Inflammatory macrophage (primary cell): ENCODE results near the gene OXLD1.
"Not testable (repeated sequence)": the region's sequence is repeated elsewhere in the genome, so short reads cannot be mapped to it uniquely, and the experiment has no call there.

ENCODE experiments used
- DNase-seq, 2 donors: peaks; one replicate each; pipeline ENCODE4 v3.0.0-alpha.2; 2020 to 2022

Gene OXLD1

DNA sequence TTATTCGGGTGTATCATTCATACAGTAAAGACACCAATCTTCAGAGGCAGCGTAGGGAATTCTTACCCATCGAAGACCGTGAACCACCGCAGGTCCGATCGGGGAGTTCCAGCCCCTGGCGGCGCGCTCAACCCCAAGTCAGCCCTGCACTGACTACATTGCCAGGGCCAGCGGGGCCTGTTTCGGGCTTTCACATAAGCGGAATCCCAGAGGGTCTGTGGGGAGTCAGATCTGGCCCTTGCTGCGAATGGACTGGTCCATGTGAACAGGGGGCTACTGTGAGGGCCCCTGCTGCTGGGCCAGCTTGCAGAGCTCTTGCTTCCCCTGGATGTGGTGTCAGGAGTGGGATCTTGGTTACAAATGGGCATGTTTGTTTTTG lies 17.7 kb downstream of the OXLD1 start:
- DNase-seq: no peak

DNA sequence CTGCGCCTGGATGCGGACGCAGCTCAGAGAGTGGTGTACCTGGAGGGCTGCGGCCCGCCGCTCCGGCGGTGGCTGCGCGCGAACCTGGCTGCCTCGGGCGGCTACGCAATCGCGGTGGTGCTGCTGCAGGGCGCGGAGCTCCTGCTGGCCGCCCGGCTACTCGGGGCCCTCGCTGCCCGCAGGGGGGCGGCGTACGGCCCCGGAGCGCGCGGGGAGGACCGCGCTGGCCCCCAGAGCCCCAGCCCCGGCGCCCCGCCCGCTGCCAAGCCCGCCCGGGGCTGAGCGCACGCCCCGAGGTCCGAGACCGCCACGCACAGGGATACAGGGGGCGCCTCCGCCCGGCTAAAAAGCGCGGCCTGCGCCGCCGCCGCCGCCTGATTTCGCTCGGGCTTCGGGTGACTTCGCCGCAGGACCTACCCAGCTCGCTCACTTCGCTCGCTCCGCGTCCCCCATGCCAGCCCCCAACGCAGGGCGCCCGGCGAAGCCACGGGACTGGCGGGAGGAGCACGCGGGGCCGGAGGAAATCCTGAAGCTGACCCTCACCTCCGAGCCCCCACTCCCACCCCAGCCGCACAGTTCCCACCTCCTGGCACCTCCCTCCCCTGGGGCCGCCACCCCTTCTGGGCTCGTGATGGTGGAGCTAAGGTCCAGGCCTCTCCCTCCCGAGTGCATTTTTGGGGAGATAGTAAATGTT lies 18.2 kb downstream of the OXLD1 start:
- DNase-seq: no peak

DNA sequence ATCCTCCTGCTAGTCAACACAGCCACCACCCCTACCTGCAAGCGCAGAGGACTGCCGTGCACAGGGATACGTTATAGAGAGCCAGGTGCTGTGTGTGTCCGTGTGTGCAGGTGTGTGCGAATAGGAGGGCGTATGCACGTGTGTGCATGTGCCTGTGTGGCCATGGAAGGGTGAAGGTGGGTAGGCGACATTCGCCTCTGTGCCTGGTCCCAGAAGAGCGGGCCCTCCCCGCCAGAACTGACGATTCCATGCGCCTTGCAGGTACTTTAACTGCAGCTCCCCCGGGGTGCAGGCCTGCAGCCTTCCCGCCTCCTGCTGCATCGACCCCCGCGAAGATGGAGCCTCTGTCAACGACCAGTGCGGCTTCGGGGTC lies 18.8 kb downstream of the OXLD1 start:
- no peak for DNase-seq

DNA sequence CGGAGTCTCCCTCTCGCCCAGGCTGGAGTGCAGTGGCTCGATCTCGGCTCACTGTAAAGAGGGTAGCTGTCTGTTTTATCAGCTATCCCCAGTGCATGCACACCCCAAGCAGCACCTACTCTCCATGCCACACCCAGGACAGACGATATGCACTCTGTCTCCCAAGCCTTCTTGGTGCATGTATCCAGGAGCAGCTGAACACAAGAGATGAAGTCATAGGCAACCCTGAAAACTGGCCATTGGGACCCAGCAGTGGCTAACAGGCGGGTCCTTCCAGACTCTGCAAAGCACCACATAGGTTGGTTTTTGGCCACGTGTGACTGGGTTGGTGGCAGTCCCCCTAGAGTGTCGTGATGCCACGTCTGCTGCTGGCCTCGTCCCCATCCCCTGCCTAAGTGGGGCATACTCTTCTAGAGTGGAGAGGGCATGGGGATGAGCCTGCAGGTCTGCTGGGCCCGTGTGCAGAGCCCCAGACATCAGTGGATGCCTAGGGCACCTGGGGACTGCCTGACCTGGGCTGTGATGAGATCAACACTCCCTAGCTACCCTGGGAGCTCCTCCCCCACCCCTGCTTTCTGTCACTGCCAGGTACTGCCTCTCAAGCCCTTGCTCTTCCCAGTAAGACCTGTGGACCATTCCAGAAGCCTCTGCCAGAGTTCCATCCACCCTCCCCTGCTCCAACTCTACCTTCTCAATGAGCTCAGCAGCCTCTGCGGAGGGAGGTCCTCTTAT lies 19.4 kb downstream of the OXLD1 start:
- DNase-seq: no peak

DNA sequence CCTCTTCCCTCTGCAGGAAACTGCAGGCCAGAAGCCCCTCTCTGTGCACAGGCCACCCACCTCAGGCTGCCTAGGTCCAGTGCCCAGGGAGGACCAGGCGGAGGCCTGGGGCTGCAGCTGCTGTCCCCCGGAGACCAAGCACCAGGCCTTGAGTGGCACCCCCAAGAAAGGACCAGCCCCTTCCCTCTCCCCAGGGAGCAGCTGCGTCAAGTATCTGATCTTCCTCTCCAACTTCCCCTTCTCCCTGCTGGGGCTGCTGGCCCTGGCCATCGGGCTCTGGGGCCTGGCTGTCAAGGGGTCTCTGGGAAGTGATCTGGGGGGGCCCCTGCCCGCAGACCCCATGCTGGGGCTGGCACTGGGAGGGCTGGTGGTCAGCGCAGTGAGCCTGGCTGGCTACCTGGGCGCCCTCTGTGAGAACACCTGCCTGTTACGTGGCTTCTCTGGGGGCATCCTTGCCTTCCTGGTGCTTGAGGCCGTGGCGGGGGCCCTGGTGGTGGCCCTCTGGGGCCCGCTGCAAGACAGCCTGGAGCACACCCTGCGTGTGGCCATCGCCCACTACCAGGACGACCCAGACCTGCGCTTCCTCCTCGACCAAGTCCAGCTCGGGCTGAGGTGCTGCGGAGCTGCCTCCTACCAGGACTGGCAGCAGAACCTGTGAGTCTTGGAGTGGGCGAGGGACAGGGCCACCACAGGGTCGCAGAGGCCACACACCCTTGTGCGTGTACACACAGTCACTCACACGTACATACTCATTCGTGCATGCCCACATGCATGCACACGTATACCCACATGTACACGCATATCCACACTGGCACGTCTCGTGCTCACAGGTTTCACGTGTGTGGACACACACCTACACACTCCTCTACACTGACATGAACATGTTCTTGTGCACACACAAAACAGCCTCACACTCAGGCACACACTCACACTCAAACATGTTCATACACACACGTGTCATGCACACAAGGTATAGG lies 21.1 kb downstream of the OXLD1 start:
- DNase-seq: no peak

DNA sequence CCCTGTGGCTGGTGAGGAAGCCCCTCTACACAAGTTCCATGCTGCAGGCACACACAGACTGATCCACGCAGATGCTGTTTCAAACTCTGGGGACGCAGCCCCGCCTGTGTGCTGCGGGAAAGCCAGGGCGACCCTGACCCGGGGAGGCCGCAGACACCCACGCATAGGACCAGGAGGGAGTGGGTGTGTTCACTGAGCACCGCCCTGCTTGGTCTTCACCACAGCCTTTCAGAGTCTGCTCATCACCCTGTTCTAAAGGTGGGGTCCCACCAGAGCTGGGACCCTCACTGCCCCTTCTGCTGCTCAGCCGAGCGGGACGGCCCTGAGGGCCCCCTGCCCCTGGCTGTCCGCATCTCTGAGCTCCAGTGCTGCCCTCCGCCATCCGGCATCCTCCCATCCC lies 21.9 kb downstream of the OXLD1 start:
- DNase-seq: no peak

DNA sequence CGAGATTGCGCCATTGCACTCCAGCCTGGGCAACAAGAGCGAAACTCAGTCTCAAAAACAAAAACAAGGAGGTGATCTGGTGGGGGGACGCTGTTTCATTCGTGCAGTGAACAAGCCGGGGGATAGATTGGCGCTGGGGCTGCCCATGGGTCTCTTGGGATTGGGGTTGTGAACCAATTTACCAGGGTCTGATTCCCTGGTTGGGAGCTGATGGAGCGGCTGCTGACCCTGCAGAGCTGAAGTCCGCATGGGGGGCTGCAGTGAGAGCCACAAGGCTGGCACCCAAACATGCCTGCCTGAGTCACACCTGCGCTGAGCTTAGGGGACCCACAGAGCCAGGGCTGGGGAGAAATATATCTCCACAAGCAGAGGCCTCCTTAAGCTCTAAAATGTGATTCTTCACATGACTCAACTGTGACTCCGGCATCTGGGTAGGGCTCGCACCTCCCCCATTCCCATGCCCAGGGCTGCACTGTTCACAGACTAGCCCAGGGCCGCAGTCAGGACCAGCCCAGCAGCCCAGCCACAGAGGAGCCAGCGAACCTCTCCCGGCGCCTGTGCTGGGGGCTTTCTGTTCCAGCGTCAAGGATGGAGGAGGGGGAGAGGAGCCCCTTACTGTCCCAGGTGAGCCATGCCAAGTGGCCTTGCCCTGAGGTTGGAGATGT lies 24.4 kb downstream of the OXLD1 start:
- DNase-seq: no peak

DNA sequence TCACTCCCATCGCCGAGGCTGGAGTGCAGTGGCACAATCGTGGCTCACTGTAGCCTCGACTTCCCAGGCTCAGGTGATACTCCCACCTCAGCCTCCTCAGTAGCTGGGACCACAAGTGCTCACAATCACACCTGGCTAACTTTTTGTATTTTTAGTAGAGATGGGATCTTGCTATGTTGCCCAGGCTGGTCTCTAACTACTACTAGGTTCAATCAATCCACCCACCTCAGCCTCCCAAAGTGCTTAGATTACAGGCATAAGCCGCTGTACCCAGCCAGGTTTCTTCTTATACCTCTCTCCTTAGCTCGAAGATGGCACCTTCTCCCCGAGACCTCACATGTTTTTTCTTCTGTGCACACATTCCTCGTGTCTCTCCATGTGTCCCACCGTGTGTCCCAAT lies 26.4 kb downstream of the OXLD1 start:
- DNase-seq: no peak

DNA sequence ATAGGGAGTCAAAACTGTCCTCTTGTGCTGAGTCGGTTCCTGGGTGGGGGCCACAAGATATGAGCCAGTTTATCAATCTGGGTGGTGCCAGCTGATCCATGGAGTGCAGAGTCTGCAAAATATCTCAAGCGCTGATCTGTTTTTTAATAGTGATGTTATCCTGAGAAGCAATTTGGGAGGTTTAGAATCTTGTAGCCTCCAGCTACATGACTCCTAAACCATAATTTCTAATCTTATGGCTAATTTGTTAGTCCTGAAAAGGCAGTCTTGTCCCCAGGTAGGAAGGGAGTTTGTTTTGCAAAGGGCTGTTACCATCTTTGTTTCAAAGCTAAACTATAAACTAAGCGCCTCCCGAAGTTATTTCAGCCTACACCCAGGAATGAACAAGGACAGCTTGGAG lies 27.7 kb downstream of the OXLD1 start:
- no peak for DNase-seq

DNA sequence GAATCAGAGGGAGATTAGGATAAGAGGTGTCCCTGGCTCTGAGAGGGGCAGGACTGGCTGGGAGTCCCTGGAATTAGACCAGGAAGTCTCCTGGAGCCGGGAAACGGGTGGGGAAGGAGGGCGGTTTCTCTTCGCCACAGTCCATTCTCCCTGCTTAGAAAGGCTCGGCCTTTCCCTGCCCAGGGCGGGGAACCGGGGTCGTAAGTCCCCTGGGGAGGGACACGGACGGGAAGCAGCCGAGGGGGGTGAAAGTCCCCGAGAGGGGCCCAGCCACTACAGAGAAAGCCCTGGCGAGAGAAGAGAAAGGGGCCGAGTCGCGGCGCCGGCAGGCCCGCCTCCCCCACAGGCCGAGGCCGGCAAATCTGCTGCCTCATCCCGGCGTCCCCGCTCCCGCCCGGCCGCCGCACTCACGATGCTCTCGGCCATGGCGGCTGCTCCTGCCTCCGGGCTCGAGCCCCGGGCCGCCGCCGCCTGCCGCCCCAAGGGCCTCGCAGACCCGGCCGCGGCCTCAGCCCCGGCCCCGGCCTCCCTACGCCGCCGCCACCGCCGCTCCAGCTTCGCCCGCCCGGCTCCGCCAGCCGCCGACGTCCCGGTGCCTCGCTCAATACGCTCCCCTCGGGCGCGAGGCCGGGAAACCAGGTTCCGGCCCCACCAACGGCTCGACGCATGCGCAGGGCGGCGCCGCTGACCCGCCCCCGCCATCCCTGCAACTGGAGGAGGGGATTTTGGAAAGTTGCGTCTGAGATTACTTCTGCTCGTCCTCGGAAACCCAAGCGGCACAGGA lies 29.7 kb downstream of the OXLD1 start, which contains the start of the genes NPLOC4 and TSPAN10:
Gene NPLOC4 (minus strand): TSS at position 608 of the 784 bp plus-strand sequence. CDS start 182 bp downstream, at position 426.
Gene TSPAN10 (plus strand): TSS at position 692 of the 784 bp plus-strand sequence. CDS start 5,217 bp downstream, outside the sequence.
- peak; percentile 90 to 94 for DNase-seq

DNA sequence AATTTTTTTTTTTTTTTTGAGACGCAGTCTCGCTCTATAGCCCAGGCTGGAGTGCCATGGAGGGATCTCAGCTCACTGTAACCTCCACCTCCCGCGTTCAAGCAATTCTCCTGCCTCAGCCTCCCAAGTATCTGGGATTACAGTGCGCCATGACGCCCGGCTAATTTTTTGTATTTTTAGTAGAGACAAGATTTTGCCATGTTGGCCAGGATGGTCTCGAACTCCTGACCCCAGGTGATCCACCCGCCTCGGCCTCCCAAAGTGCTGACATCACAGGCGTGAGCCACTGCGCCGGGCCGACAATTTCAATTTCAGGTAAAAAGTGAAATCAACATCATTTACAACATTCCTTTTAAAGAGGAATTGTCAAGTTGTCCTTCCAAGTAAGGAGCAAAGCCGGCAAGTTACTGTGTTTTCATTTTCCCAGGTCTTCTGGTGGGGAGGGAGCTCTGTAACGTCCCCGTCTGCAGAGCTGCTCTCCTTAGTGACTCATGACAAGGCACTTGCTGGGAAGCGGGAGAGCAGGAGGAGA lies 30.4 kb downstream of the OXLD1 start:
- DNase-seq: peak; percentile 9 to 31

DNA sequence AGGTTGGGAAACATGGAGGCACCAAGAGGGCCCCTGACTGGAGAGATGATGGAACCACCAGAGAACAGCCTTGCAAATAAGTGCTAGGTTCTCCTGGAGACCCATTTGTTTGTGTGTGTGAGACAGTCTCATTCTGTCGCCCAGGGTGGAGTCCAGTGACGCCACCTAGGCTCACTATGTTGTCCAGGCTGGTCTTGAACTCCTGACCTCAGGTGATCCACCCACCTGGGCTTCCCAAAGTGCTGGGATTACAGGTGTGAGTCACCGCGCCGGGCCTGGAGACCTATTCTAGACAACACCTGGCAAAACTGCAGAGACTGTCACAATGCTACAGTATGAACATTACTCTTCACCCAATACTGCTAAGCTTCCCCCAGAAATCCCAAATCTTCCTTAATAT lies 31.0 kb downstream of the OXLD1 start:
- DNase-seq: no peak

DNA sequence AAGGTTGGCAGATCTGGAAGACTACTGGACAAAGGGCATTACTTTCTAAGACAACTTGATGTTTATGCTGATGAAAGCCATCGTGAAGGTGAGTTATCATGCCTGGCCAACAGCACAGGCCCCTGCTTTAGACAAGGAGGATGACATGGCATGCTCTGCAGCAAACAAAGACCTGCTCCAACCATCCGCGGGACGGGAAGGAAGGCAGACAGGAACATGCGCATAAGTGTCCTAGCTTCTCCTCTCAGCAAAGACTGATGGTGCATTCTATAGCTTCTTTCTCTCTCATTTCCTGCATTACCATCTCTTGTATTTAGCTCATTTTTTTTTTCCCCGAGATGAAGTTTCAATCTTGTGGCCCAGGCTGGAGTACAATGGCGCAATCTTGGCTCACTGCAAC lies 34.9 kb downstream of the OXLD1 start:
- DNase-seq: no peak

DNA sequence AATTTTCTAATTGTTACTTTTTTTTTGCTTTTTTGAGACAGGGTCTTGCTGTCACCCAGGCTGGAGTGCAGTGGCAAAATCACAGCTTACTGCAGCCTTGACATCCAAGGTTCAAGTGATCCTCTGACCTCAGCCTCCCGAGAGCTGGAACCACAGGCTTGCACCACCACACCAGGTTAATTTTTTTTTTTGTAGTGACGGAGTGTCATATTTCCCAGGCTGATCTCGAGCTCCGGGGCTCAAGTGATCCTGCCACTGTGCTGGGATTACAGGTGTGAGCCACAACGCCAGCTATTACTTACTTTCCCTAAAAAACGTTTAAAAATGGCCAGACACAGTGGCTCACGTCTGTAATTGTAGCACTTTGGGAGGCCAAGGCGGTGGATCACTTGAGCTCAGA lies 36.1 kb downstream of the OXLD1 start:
- no peak for DNase-seq

DNA sequence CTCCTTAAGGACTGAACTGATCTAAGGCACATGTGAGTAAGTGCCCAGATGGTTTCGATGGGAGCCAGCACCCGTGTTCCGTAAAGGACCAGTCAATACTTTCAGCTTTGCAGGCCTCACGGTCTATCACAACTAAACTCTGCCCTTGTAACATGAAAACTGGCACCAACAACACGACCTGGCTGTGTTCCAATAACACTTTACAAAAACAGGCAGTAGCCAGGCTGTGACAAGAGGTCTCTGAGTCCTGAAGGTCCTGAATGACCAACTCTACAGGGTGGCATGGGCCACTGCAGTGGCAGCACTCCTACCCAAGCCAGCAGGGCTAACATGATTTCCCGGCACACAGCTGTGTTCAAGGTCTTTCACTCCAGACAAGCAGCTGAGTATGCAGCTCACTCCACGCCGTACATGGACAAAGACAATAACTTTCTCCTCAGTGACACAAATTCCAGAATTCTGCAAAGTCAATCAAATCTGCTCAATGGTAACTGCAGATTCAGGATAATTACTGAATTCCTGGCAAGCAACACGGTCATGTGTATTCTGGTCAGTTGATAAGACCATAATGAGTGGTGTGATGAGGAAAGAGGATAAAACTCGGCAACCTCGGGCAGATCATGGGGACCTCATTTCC lies 44.8 kb downstream of the OXLD1 start:
- no peak for DNase-seq

DNA sequence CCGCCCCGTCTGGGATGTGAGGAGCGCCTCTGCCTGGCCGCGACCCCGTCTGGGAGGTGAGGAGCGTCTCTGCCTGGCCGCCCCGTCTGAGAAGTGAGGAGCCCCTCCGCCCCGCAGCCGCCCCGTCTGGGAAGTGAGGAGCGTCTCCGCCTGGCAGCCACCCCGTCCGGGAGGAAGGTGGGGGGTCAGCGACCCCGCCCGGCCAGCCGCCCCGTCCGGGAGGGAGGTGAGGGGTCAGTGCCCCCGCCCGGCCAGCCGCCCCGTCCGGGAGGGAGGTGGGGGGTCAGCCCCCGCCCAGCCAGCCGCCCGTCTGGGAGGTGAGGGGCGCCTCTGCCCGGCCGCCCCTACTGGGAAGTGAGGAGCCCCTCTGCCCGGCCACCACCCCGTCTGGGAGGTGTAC lies 48.1 kb downstream of the OXLD1 start:
- not testable (repeated sequence) for DNase-seq

DNA sequence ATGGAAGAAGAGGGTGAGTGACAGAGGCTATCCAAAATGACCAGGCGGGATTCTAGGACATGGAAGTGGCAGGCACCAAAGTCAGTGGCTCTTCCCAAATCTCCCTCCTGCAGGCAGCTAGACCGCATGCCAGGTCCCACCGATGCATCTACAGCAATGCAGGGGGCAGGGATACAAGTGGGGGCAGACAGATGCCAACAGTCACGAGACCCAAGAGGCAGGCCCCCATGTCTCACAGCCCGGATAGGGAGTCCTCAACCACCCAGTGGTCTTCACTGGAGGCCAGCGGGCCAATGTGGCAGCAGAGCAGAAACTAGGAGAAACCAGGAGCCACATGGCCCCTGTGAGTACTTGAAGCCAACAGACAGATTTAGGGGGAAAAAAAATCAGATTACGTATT lies 49.5 kb downstream of the OXLD1 start:
- DNase-seq: no peak

DNA sequence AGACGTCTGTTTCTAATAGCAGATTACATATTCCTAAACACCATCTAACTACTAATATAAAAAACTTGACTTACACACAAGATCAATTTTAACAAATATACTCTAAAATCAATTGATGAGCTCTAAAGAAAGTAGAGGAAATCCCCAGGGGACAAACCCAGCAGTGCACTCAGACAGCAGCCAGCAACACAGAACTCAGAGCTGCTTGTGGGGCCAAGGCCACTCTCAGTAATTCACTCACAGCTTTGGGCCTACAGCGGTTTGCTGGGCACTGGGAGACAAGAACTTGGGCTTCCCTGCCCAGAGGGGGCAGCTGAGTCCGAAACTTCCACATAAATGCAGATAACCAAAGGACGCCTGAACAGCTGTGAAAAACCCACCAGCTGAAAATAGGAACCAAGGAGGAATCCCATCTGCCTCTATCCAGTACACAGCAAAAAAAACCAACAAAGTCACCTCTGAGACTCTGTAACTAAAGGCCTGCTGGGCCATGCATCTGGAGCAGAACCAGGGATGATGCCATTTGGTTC lies 50.9 kb downstream of the OXLD1 start:
- no peak for DNase-seq
